ENCODE measurements around the gene AHSA1. TPM values are rescaled to one million over a fixed set of nuclear protein-coding genes. Genes with fewer than 3 reads are reported as not detected.
A peak's percentile ranks its signal among the peaks of the same experiment; 100 is the strongest.

Gene AHSA1
- total RNA-seq, 1 donor from 2014 or later = 92.4 TPM

DNA sequence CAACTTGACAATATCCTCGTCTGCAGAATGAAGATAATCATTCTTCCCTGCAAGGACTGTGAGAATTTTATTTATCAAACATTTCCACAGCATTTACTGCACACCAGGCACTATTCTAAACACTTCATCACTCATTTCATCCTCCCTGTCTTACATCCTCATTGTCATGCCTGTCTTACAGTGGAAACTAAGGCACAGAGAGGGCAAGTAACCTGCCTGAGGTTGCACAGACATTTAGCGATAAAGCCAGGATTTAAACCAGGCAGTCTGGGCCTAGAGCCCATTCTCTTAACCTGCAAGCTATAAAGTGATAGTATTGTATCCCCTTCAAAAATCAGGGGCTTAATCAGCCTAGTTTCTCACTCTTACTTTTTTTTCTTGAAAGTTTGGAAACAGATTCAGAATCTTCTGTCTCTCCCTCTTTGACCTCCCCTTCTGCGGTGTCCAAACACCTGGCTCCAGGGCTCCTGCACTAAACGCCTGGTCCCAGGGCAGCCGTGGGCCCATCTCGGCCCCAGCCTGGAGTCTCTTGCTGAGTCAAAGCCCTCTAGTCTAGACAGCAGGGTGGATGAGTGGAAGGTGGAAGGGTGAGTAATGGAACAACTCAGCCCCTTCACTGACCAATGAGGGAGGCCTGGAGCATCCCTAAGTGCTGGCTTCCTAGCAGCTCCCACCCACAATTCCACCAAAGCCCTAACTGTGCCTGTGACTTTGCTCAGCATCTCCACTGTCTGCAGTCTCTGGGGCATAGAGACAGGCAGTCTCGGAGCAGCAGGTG lies 28.2 kb downstream of the AHSA1 start:
- no peaks in the 10 kb centered on the region for H3K27me3 ChIP-seq (ENCODE audit: control insufficient read depth in 3 of 3, insufficient read depth in 3 of 3, low read length in 3 of 3)
- no peaks in the 10 kb centered on the region for H3K9me3 ChIP-seq (ENCODE audit: control insufficient read depth in 3 of 3, low read length in 3 of 3)
- no peak overlapping the region for H3K4me3 ChIP-seq (ENCODE audit: low read length in 3 of 3)
- H3K36me3 ChIP-seq (ENCODE audit: control insufficient read depth in 3 of 3, insufficient read depth in 3 of 3, low read length in 3 of 3) = no peaks in the 10 kb centered on the region
- no peak overlapping the region for H3K27ac ChIP-seq (ENCODE audit: low read depth, low read length)
- H3K9ac ChIP-seq (ENCODE audit: low read depth in 1 of 3, low read length in 3 of 3) = no peak overlapping the region
- no peaks in the 10 kb centered on the region for H3K4me1 ChIP-seq (ENCODE audit: control insufficient read depth in 3 of 3, insufficient read depth in 3 of 3, low read length in 3 of 3)

DNA sequence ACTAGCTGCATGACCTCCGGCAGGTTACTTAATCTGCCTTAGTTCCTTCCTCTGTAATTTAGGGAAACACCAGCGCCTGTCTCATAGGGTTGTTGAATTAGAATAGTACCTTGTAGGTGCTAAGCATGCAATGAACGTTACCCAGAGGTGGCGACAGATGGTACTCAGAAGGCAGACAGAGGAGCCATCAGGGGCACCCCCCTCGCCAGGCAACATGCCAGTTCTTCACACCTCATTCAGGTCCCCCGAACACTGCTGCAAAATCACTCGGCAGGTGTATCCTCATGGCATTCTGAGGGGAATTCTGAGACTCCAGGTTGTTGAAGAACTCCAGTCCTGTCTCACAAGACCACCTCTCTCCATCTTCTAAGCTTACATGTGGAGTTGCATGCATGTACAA lies 30.7 kb downstream of the AHSA1 start:
- Histone ChIP-seq H3K9me3 (ENCODE audit: control insufficient read depth in 3 of 3, low read length in 3 of 3) (no peaks in the 10 kb centered on the region), H3K27ac (ENCODE audit: low read depth, low read length) (no peak overlapping the region)

DNA sequence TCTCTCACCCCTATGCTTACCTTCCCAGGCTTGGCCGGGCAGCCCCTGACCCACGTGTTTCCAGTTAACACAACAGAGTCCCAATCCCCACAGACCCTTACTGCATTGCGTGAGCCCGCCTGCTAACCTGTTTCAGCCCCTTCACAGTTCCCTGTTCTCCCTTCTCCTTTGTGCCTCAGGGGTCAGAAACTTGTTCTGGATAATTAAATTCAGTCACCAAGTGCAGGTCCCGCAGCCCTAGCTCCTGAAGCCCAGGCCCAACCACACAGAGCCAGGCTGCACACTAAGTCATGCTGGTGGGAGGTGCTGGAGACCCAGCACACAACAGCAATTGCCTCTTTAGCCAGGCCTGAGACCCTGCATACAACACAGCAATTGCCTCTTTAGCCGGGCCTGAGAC lies 31.1 kb downstream of the AHSA1 start:
- Histone ChIP-seq H3K9ac (ENCODE audit: low read depth in 1 of 3, low read length in 3 of 3) (no peak overlapping the region), H3K27ac (ENCODE audit: low read depth, low read length) (no peak overlapping the region), H3K4me1 (ENCODE audit: control insufficient read depth in 3 of 3, insufficient read depth in 3 of 3, low read length in 3 of 3) (no peaks in the 10 kb centered on the region), H3K4me3 (ENCODE audit: low read length in 3 of 3) (no peak overlapping the region), H3K9me3 (ENCODE audit: control insufficient read depth in 3 of 3, low read length in 3 of 3) (no peaks in the 10 kb centered on the region), H3K36me3 (ENCODE audit: control insufficient read depth in 3 of 3, insufficient read depth in 3 of 3, low read length in 3 of 3) (no peaks in the 10 kb centered on the region), H3K27me3 (ENCODE audit: control insufficient read depth in 3 of 3, insufficient read depth in 3 of 3, low read length in 3 of 3) (no peaks in the 10 kb centered on the region)

More for the DNA sequence above, 30.7 kb downstream of the AHSA1 start:
- Histone ChIP-seq H3K36me3 (ENCODE audit: control insufficient read depth in 3 of 3, insufficient read depth in 3 of 3, low read length in 3 of 3) (no peaks in the 10 kb centered on the region), H3K4me1 (ENCODE audit: control insufficient read depth in 3 of 3, insufficient read depth in 3 of 3, low read length in 3 of 3) (no peaks in the 10 kb centered on the region), H3K4me3 (ENCODE audit: low read length in 3 of 3) (no peak overlapping the region), H3K9ac (ENCODE audit: low read depth in 1 of 3, low read length in 3 of 3) (no peak overlapping the region), H3K27me3 (ENCODE audit: control insufficient read depth in 3 of 3, insufficient read depth in 3 of 3, low read length in 3 of 3) (no peaks in the 10 kb centered on the region)

DNA sequence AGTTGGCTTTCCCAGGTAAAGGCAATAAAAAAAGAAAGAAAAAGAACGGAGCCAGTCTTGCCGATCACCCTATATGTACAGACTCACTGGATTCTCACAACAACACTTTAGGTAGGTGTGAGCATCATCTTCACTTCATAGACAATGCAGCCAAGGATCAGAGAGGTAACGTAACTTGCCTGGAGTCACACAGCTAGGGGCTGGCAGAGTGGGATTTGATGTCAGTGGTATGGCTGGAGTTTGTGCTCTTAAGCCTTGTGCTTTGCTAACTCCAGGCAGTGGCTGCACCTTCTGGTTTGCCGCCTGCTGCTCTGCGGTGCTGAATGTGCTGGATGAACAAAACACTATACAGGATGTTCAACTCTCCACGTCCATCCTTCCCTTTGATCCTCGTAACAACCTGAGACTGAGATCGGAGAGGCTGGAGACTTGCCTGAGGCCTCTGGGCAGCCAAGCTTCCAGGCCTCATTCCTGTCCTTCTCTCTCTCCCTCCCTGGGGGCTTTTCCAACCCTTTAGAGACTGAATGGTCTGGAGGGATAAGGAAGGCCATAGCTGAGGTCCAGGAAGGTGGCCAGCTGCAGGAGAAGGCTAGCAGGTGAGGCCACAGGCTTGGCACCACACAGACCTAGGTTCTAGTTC lies 32.6 kb downstream of the AHSA1 start:
- no peak overlapping the region for H3K9ac ChIP-seq (ENCODE audit: low read depth in 1 of 3, low read length in 3 of 3)
- no peaks in the 10 kb centered on the region for H3K4me1 ChIP-seq (ENCODE audit: control insufficient read depth in 3 of 3, insufficient read depth in 3 of 3, low read length in 3 of 3)
- no peaks in the 10 kb centered on the region for H3K27me3 ChIP-seq (ENCODE audit: control insufficient read depth in 3 of 3, insufficient read depth in 3 of 3, low read length in 3 of 3)
- H3K36me3 ChIP-seq (ENCODE audit: control insufficient read depth in 3 of 3, insufficient read depth in 3 of 3, low read length in 3 of 3) = no peaks in the 10 kb centered on the region
- H3K27ac ChIP-seq (ENCODE audit: low read depth, low read length) = no peak overlapping the region
- no peaks in the 10 kb centered on the region for H3K9me3 ChIP-seq (ENCODE audit: control insufficient read depth in 3 of 3, low read length in 3 of 3)
- H3K4me3 ChIP-seq (ENCODE audit: low read length in 3 of 3) = no peak overlapping the region

DNA sequence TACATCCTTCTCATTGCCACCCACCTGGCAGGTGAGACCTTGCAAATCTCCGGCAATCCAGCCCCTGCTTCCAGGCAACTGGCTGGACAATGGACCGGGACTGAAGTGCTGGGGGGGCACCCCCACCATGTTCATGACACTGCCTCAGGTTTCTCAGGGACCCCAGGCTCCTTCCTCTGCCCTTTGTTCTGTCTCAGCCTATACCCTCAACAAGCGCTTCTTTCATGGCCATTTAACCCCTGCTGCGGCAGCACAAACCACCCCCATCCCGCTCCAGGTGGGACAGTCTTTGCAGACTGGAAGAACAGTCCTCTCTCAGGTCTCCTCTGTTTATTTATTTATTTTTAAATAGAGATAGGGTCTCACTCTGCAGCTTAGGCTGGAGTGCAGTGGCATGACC lies 33.2 kb downstream of the AHSA1 start:
- no peaks in the 10 kb centered on the region for H3K4me1 ChIP-seq (ENCODE audit: control insufficient read depth in 3 of 3, insufficient read depth in 3 of 3, low read length in 3 of 3)
- H3K27me3 ChIP-seq (ENCODE audit: control insufficient read depth in 3 of 3, insufficient read depth in 3 of 3, low read length in 3 of 3) = no peaks in the 10 kb centered on the region
- no peak overlapping the region for H3K27ac ChIP-seq (ENCODE audit: low read depth, low read length)
- H3K9me3 ChIP-seq (ENCODE audit: control insufficient read depth in 3 of 3, low read length in 3 of 3) = no peaks in the 10 kb centered on the region
- H3K36me3 ChIP-seq (ENCODE audit: control insufficient read depth in 3 of 3, insufficient read depth in 3 of 3, low read length in 3 of 3) = no peaks in the 10 kb centered on the region
- no peak overlapping the region for H3K9ac ChIP-seq (ENCODE audit: low read depth in 1 of 3, low read length in 3 of 3)
- H3K4me3 ChIP-seq (ENCODE audit: low read length in 3 of 3) = no peak overlapping the region

DNA sequence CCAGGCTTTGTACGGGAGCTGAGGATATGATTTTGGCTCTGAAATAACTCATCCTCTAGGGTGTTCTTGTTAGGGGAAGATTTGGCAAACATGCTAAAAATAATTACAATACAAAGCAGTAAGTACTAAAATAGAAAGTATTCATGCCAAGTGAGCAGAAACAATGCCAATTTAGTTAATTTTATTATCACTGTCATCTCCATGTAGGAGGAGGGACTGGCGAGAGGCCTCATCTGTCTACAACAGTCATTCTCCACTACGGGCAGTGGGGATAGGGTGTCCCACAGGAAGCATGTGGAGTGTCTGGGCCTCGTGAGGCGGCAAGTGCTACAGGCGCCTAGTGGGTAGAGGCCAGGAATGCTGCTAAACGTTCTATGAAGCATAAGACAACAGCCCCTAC lies 37.4 kb downstream of the AHSA1 start:
- no peaks in the 10 kb centered on the region for H3K36me3 ChIP-seq (ENCODE audit: control insufficient read depth in 3 of 3, insufficient read depth in 3 of 3, low read length in 3 of 3)
- H3K27me3 ChIP-seq (ENCODE audit: control insufficient read depth in 3 of 3, insufficient read depth in 3 of 3, low read length in 3 of 3) = peaks cover 18 to 26% (median 25%) of the 10 kb centered on the region in 3 donors
- no peaks in the 10 kb centered on the region for H3K9me3 ChIP-seq (ENCODE audit: control insufficient read depth in 3 of 3, low read length in 3 of 3)
- H3K27ac ChIP-seq (ENCODE audit: low read depth, low read length) = no peak overlapping the region
- no peak overlapping the region for H3K9ac ChIP-seq (ENCODE audit: low read depth in 1 of 3, low read length in 3 of 3)
- H3K4me1 ChIP-seq (ENCODE audit: control insufficient read depth in 3 of 3, insufficient read depth in 3 of 3, low read length in 3 of 3) = peaks cover 0 to 8% (median 6%) of the 10 kb centered on the region in 3 donors
- no peak overlapping the region for H3K4me3 ChIP-seq (ENCODE audit: low read length in 3 of 3)

DNA sequence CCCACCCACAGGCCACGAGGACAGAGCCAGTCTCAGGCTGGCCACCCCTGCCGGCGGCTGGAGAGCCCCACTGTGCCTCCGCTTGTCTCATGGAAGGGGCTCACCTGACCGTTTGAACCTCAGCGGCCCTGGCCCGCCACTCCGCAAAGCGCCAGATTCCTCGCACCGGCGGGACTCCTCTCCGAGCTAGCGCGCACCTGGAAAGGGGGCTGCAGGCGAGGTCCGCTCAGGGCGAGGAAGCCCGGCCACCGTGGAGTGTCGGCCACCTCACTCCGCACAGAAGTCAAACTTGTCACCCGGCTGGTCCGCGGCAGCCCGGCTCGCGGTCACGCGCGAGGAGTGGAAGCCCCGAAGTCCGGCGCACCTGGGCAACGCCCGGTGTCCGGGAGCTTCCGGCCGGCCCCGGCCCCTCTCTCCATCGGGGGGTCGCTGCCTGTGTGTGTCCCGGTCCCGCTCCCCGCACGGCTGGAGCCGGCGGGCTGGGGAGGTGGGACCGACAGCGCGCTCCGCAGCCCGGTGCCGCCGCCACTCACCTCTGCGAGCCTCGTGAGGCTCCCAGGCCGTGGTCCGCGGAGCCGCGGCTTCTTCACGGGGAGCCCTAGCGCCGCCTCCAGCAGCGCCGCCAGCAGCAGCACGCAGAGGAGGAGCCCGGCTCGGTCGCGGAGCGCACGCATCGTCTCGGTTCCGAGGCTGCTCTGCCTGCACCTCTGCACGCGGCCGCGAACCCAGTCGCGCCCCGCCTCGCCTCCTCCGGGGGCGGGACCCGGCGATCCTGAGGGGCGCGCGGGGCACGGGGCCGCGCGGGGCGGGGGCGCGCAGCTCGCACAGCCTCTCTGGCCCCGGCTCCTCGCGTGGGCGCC lies 40.5 kb downstream of the AHSA1 start, which contains the start of gene ISM2:
TSS of gene ISM2 (minus strand) at position 697 of the 860 bp plus-strand sequence. CDS start at position 674, 23 bp downstream.
- no peak within 1 kb of the TSS for H3K9ac ChIP-seq (ENCODE audit: low read depth in 1 of 3, low read length in 3 of 3)
- peaks cover 18 to 29% (median 26%) of the 10 kb centered on the region in 3 donors for H3K27me3 ChIP-seq (ENCODE audit: control insufficient read depth in 3 of 3, insufficient read depth in 3 of 3, low read length in 3 of 3)
- H3K9me3 ChIP-seq (ENCODE audit: control insufficient read depth in 3 of 3, low read length in 3 of 3) = no peaks in the 10 kb centered on the region
- H3K4me3 ChIP-seq (ENCODE audit: low read length in 3 of 3) = peak within 1 kb of the TSS; percentile 30 to 60 (median 49)
- H3K4me1 ChIP-seq (ENCODE audit: control insufficient read depth in 3 of 3, insufficient read depth in 3 of 3, low read length in 3 of 3) = peaks cover 0 to 8% (median 6%) of the 10 kb centered on the region in 3 donors
- H3K27ac ChIP-seq (ENCODE audit: low read depth, low read length) = no peak within 1 kb of the TSS
- H3K36me3 ChIP-seq (ENCODE audit: control insufficient read depth in 3 of 3, insufficient read depth in 3 of 3, low read length in 3 of 3) = no peaks in the 10 kb centered on the region

DNA sequence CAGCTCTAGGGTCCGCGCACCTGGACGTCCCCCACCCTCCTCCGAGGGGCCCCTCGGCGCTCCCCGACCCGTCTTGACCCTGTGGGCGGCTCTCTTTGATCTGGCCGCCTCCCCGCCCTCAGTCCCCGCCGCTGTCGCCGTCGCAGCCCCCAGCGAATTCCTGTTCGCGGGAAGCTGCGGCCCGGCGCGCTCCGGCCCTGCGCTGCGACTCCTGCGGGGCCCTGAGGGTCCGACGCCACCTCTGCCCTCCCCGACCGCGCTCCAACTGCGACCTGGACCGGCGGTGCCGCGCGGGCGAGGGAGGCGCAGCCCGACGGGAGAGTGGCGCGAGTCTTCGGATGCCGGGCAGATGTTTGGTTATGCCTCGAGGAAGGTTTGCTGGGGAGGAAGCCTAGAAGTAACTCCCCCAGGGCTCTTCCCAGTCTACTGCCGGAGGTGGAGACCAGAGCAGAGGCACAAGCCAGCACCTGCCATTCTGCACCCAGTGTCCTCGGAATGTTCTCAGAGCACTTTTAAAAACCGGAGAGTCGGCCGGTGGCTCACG lies 41.2 kb downstream of the AHSA1 start:
- H3K36me3 ChIP-seq (ENCODE audit: control insufficient read depth in 3 of 3, insufficient read depth in 3 of 3, low read length in 3 of 3) = no peaks in the 10 kb centered on the region
- H3K27ac ChIP-seq (ENCODE audit: low read depth, low read length) = no peak overlapping the region
- no peaks in the 10 kb centered on the region for H3K9me3 ChIP-seq (ENCODE audit: control insufficient read depth in 3 of 3, low read length in 3 of 3)
- peaks cover 18 to 29% (median 26%) of the 10 kb centered on the region in 3 donors for H3K27me3 ChIP-seq (ENCODE audit: control insufficient read depth in 3 of 3, insufficient read depth in 3 of 3, low read length in 3 of 3)
- peak overlapping the region in 2 of 3 donors; percentile 32 to 60 for H3K4me3 ChIP-seq (ENCODE audit: low read length in 3 of 3)
- peaks cover 0 to 8% (median 6%) of the 10 kb centered on the region in 3 donors for H3K4me1 ChIP-seq (ENCODE audit: control insufficient read depth in 3 of 3, insufficient read depth in 3 of 3, low read length in 3 of 3)
- no peak overlapping the region for H3K9ac ChIP-seq (ENCODE audit: low read depth in 1 of 3, low read length in 3 of 3)

DNA sequence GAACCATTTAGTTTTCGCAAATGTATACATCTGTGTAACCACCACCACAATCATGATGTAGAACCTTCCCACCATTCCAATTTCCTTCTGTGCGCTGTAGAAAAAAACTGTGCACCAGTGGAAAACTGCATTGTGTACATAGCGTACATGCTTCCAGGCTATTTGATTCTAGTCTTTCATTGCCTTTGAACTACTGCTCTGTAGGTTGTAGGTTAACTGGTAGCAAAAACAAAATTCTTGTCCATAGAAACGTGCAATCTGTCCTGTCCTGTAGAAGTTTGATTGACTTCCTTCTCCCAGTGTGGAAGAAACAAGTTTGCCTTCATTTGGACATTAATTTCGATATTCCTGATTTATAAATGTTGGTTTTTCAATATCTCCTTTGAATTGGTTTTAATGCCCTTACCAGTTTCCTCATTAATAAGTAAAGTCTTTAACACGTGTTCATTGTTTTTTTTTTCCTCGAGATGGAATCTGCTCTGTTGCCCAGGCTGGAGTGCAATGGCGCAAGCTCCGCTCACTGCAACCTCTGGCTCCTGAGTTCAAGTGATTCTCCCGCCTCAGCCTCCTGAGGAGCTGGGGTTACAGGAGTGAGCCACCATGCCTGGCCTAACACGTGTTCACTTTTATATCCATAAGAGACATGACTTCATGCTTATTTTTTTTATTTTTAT lies 44.4 kb downstream of the AHSA1 start:
- Histone ChIP-seq H3K9me3 (ENCODE audit: control insufficient read depth in 3 of 3, low read length in 3 of 3) (no peaks in the 10 kb centered on the region), H3K27ac (ENCODE audit: low read depth, low read length) (no peak overlapping the region), H3K4me3 (ENCODE audit: low read length in 3 of 3) (no peak overlapping the region), H3K4me1 (ENCODE audit: control insufficient read depth in 3 of 3, insufficient read depth in 3 of 3, low read length in 3 of 3) (peaks cover 0 to 8% (median 6%) of the 10 kb centered on the region in 3 donors), H3K36me3 (ENCODE audit: control insufficient read depth in 3 of 3, insufficient read depth in 3 of 3, low read length in 3 of 3) (no peaks in the 10 kb centered on the region), H3K27me3 (ENCODE audit: control insufficient read depth in 3 of 3, insufficient read depth in 3 of 3, low read length in 3 of 3) (peaks cover 18 to 24% (median 23%) of the 10 kb centered on the region in 3 donors), H3K9ac (ENCODE audit: low read depth in 1 of 3, low read length in 3 of 3) (no peak overlapping the region)
